Activated CD4-positive, alpha-beta memory T cell treated with anti-CD3 and anti-CD28 coated beads, Interleukin-2, amount 10 ng/mL, durations not matched to agents 7 days and 5 days (primary cell): ENCODE results near the gene SLC27A3. TPM values are rescaled to one million over a fixed set of nuclear protein-coding genes. Genes with fewer than 3 reads are reported as not detected.
"Not testable (repeated sequence)": the region's sequence is repeated elsewhere in the genome, so short reads cannot be mapped to it uniquely, and the experiment has no call there.

Source experiments
- CTCF ChIA-PET: fragments of 350-600 bp; sonication (Branson Sonifier 250); formaldehyde crosslinking; loops from one replicate; lab custom pipeline; 2021; ENCODE audit warnings: antibody characterized with exemption, inconsistent platforms; lab: Charles Lee
- POLR2A ChIA-PET: fragments of 350-600 bp; sonication (Branson Sonifier 250); formaldehyde crosslinking; loops from one replicate; lab custom pipeline; 2021; ENCODE audit warnings: antibody characterized with exemption; lab: Charles Lee
- DNase-seq: peaks from one replicate; pipeline ENCODE4 v3.0.0-alpha.2; 2020
- H3K27ac Mint-ChIP-seq: one replicate; pipeline ENCODE4 v1.8.0; 2021; ENCODE audit warnings: mild to moderate bottlenecking, mixed read lengths
- H3K27me3 Mint-ChIP-seq: one replicate; pipeline ENCODE4 v1.8.0; 2021; ENCODE audit warnings: mixed read lengths
- H3K36me3 Mint-ChIP-seq: one replicate; pipeline ENCODE4 v1.8.0; 2021; ENCODE audit warnings: low read depth, mixed read lengths
- H3K4me1 Mint-ChIP-seq: one replicate; pipeline ENCODE4 v1.8.0; 2021; ENCODE audit warnings: mixed read lengths
- H3K4me3 Mint-ChIP-seq: one replicate; pipeline ENCODE4 v1.8.0; 2021; ENCODE audit warnings: mild to moderate bottlenecking, mixed read lengths
- H3K9me3 Mint-ChIP-seq: one replicate; pipeline ENCODE4 v1.8.0; 2021; ENCODE audit warnings: mixed read lengths
- total RNA-seq, 2 experiments: library from RNA; stranded (reverse); gene quantifications; one replicate each; pipeline ENCODE4 v1.2.3, GENCODE V29; 2021

SLC27A3 gene
- total RNA-seq, 2 experiments from 2014 or later: 24.9 to 25.3 TPM

DNA sequence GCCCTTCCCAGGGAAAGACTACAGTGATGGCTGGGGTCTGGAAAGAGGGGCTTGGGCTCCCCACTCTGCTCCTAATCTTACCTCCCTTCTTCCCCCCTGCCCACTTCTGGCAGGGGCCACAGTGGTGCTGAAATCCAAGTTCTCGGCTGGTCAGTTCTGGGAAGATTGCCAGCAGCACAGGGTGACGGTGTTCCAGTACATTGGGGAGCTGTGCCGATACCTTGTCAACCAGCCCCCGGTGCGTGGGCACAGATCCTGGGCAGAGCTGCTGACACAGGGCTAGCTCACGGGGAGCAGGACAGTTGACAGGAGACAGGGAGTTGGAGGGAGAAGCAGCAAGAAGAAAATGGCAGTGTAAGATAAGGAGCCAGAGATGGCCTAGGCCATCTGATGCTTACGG is 2.4 kb downstream of the SLC27A3 start:
- peaks cover 17% of the 10 kb centered on the region for H3K36me3 Mint-ChIP-seq
- H3K9me3 Mint-ChIP-seq: no peaks in the 10 kb centered on the region
- H3K27me3 Mint-ChIP-seq: no peaks in the 10 kb centered on the region
- no peak overlapping the region for H3K27ac Mint-ChIP-seq
- H3K4me3 Mint-ChIP-seq: no peak overlapping the region
- DNase-seq: no peak
- POLR2A ChIA-PET: interaction anchor here (1.2 to 1.7 kb wide), 2 partner anchors 143 to 213 kb away, joined by 3 to 5 read pairs; partner anchors contain the start of genes CHTOP and RPS27
- peaks cover 33% of the 10 kb centered on the region for H3K4me1 Mint-ChIP-seq
- CTCF ChIA-PET: no interaction called here

DNA sequence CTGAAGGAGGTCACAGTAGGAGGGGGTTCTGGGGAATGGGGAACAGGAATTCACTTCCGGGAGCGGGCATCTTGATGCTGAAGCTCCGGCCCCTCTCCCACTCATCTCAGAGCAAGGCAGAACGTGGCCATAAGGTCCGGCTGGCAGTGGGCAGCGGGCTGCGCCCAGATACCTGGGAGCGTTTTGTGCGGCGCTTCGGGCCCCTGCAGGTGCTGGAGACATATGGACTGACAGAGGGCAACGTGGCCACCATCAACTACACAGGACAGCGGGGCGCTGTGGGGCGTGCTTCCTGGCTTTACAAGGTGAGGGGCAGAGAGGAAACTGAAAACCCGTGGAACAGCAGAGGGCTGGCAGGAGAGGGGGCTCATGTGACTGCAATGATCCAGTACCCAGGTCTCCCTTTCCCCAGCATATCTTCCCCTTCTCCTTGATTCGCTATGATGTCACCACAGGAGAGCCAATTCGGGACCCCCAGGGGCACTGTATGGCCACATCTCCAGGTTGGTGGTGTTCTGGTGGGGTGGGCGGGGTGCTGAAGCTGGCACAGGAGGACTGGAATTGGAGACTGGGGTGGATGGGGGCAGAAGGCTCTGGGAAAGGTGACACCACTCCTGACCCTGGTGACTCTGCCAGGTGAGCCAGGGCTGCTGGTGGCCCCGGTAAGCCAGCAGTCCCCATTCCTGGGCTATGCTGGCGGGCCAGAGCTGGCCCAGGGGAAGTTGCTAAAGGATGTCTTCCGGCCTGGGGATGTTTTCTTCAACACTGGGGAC is 3.0 kb downstream of the SLC27A3 start:
- Mint-ChIP-seq H3K4me1 (peaks cover 38% of the 10 kb centered on the region), H3K4me3 (no peak overlapping the region), H3K9me3 (no peaks in the 10 kb centered on the region), H3K27me3 (no peaks in the 10 kb centered on the region), H3K36me3 (peaks cover 15% of the 10 kb centered on the region), H3K27ac (no peak overlapping the region)
- no peak for DNase-seq
- ChIA-PET POLR2A (interaction anchor here (1.7 kb wide), 1 partner anchor 212 kb away, joined by 5 read pairs; the partner anchor contains the start of gene RPS27), CTCF (no interaction called here)

DNA sequence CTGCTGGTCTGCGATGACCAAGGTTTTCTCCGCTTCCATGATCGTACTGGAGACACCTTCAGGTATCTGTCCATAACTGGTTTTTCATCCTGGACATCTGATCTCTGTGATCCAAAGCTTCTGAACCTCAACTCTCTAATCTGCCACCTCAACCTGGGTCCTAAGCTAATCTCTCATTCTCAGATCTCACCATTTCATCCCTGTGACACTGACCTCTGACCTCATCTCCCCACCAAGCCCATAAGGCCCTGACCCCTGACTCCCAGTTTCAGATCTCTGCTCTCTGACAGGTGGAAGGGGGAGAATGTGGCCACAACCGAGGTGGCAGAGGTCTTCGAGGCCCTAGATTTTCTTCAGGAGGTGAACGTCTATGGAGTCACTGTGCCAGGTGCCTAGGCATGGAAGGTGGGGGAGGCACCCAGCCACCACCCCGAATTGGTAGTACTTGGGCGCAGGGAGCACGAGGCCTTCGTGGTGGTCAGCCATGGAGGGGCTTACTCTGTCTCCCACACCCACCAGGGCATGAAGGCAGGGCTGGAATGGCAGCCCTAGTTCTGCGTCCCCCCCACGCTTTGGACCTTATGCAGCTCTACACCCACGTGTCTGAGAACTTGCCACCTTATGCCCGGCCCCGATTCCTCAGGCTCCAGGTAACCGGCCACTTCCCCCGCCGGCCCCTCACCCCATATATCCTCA is 3.8 kb downstream of the SLC27A3 start:
- Mint-ChIP-seq H3K27me3 (no peaks in the 10 kb centered on the region), H3K4me1 (peaks cover 35% of the 10 kb centered on the region), H3K4me3 (no peak overlapping the region), H3K27ac (no peak overlapping the region), H3K9me3 (no peaks in the 10 kb centered on the region), H3K36me3 (peaks cover 9% of the 10 kb centered on the region)
- POLR2A ChIA-PET: no interaction called here
- no peak for DNase-seq
- CTCF ChIA-PET: no interaction called here

DNA sequence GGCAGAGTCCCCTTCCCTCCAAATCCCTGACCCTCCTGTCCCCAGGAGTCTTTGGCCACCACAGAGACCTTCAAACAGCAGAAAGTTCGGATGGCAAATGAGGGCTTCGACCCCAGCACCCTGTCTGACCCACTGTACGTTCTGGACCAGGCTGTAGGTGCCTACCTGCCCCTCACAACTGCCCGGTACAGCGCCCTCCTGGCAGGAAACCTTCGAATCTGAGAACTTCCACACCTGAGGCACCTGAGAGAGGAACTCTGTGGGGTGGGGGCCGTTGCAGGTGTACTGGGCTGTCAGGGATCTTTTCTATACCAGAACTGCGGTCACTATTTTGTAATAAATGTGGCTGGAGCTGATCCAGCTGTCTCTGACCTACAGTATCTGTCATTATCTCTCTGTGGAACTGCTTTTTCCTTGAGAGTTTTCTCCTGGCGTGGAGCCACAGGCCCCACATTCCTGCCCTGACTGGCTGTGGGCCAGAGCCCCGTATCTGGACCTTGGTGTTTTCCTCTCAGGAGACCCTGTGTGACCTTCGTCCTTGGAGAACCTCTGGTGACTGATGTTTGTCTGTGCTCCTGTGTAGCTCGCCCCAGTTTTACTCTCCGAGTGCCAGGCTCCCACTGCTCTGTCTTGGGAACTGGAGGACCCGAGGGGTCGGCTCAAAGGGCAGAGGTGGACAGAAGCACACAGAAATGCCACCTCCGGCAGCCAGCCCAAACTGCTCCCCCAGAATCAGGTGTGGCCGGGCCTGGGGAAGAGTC is 4.8 kb downstream of the SLC27A3 start:
- H3K4me1 Mint-ChIP-seq: peaks cover 25% of the 10 kb centered on the region

DNA sequence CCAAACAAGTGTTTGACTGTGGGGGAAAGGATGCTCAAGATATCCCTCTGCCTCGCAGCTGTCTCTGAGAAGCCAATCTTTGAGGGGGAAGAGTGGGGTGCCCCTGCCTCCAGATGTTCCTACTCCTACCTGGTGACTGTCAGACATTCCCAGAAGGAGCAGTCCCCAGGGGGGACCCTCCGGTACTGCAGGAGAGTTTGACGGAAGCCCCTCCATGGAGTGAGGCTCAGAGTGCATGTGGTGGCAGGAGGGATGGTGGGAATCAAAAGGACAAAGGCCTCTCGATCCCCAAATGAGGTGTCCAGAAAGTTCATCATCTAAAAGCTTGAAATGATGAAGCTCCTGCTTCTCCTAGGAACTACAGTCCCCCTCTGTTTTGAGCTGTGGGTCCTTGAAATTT is 5.3 kb downstream of the SLC27A3 start:
- ChIA-PET CTCF (no interaction called here), POLR2A (interaction anchor here (1.6 to 1.9 kb wide), 2 partner anchors 11 to 12 kb away, joined by 4 read pairs; no protein-coding TSS in a partner anchor)
- Mint-ChIP-seq H3K4me1 (peaks cover 24% of the 10 kb centered on the region), H3K27ac (no peak overlapping the region), H3K9me3 (no peaks in the 10 kb centered on the region), H3K4me3 (no peak overlapping the region), H3K36me3 (peaks cover 4% of the 10 kb centered on the region), H3K27me3 (no peaks in the 10 kb centered on the region)
- no peak for DNase-seq

More for the DNA sequence above, 4.8 kb downstream of the SLC27A3 start:
- Mint-ChIP-seq H3K27me3 (no peaks in the 10 kb centered on the region), H3K27ac (no peak overlapping the region), H3K9me3 (no peaks in the 10 kb centered on the region), H3K36me3 (peaks cover 4% of the 10 kb centered on the region), H3K4me3 (no peak overlapping the region)
- DNase-seq: no peak
- ChIA-PET CTCF (no interaction called here), POLR2A (interaction anchor here (1.9 kb wide), 1 partner anchor 11 kb away, joined by 4 read pairs; no protein-coding TSS in a partner anchor)

DNA sequence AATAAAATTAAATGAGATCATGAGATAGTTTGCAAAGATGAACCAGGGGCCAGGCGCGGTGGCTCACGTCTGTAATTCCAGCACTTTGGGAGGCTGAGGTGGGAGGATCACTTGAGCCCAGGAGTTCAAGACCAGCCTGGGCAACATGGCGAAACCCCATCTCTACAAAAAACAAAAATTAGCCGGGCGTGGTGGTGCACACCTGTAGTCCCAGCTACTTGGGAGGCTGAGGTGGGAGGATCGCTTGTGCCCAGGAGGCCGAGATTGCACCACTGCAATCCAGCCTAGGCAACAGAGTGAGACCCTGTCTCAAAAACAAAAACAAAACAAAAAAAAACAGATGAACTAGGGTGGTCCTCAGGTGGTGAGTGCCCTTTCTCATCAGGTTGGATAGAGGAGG is 7.4 kb downstream of the SLC27A3 start:
- H3K9me3 Mint-ChIP-seq, DNase-seq, H3K36me3 Mint-ChIP-seq: not testable (repeated sequence)
- CTCF ChIA-PET: interaction anchor here (1.2 to 1.8 kb wide), 2 partner anchors 9 to 14 kb away, joined by 3 to 4 read pairs; no protein-coding TSS in a partner anchor
- Mint-ChIP-seq H3K27ac (peak overlapping the region; percentile 89), H3K4me3 (peak overlapping the region; percentile 81), H3K27me3 (peaks cover 10% of the 10 kb centered on the region), H3K4me1 (peaks cover 12% of the 10 kb centered on the region)
- POLR2A ChIA-PET: interaction anchor here (1.6 kb wide), 1 partner anchor 375 kb away, joined by 4 read pairs; no protein-coding TSS in a partner anchor

DNA sequence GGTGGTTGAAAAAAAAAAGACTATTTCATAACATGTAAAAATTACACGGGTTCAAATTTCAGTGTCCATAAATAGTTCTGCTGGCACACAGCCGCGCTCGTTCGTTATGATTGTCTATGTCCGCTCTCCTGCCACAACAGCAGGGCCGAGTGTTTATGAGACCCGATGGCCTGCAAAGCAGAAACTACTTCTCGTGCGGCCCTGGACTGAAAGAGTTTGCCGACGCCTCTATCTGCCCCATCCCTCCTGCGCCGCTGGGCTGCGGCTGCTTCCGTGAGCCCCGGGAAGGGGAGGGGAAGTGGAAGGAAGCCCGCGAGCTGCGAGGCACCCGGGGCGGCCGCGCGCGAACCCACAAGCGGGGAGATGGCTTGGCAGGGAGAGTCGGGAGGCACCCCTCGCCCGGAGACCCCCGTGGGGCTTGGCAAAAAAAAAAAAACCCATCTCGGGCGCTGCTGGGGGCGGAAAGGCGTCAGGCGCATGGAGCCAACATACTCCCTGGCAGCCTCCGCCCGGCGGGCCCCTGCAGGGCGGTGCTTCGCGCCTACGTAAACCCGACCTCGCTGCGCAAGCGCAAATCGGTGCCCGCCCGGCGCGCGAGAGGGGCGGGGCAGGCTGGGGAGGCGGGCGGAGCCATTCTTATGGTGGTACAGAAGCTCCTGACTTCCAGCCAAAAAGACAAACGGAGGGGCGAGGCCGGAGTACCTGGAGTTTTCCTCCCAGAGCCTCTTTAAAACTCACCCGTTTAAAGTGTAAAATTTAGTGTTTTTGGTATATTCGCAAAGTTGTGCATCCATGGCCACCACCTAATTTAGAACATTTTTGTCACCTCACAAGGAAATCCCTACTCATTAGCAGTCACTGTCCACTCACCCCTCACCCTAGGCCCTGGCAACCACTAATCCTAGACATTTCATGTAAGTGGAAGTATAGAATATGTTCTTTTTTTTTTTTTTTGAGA is 8.3 kb downstream of the SLC27A3 start:
- H3K4me1 Mint-ChIP-seq: peaks cover 12% of the 10 kb centered on the region
- H3K27ac Mint-ChIP-seq: peak overlapping the region; percentile 89
- peak; percentile 93 for DNase-seq
- peaks cover 4% of the 10 kb centered on the region for H3K36me3 Mint-ChIP-seq
- H3K27me3 Mint-ChIP-seq: peaks cover 15% of the 10 kb centered on the region
- H3K9me3 Mint-ChIP-seq: peaks cover 2% of the 10 kb centered on the region
- CTCF ChIA-PET: interaction anchor here (1.2 kb wide), 1 partner anchor 9 kb away, joined by 3 read pairs; no protein-coding TSS in a partner anchor
- H3K4me3 Mint-ChIP-seq: peak overlapping the region; percentile 81
- POLR2A ChIA-PET: interaction anchor here (0.6 to 1.3 kb wide), 24 partner anchors 8 to 375 kb away, joined by 3 to 16 read pairs (median 4); partner anchors contain the start of genes CHTOP, CRTC2, GATAD2B and INTS3

DNA sequence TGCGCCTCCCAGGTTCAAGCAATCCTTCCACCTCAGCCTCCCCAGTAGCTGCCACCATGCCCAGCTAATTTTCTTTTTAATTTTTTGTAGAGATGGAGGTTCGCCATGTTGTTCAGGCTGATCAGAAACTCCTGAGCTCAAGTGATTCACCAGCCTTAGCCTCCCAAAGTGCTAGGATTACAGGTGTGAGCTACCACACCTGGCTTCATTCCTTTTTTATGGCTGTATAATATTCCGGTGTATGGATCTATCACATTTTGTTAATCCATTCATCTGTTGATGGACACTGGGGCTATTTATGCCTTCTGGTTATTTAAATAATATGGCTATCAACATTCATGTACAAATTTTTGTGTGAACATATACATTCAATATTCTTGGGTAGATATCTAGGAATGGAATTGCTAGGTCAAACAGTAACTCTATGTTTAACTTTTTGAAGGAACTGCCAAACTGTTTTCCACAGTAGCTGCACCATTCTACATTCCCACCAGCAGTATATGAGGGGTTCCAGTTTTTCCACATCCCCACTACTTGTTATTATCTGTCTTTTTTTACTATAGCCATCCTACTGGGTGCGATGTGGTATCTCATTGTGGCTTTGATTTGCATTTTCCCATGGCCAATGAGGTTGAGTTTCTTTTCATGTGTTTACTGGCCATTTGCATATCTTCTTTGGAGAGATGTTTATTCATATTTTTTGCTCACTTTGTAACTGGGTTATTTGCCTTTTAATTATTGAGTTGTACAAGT is 11.0 kb downstream of the SLC27A3 start:
- CTCF ChIA-PET: interaction anchor here (0.6 kb wide), 2 partner anchors 33 to 202 kb away, joined by 3 read pairs; no protein-coding TSS in a partner anchor
- H3K27me3 Mint-ChIP-seq: peaks cover 18% of the 10 kb centered on the region
- no peak overlapping the region for H3K27ac Mint-ChIP-seq
- POLR2A ChIA-PET: no interaction called here
- H3K36me3 Mint-ChIP-seq: peaks cover 4% of the 10 kb centered on the region
- peaks cover 34% of the 10 kb centered on the region for H3K4me1 Mint-ChIP-seq
- no peak for DNase-seq
- H3K4me3 Mint-ChIP-seq: no peak overlapping the region
- peaks cover 2% of the 10 kb centered on the region for H3K9me3 Mint-ChIP-seq

DNA sequence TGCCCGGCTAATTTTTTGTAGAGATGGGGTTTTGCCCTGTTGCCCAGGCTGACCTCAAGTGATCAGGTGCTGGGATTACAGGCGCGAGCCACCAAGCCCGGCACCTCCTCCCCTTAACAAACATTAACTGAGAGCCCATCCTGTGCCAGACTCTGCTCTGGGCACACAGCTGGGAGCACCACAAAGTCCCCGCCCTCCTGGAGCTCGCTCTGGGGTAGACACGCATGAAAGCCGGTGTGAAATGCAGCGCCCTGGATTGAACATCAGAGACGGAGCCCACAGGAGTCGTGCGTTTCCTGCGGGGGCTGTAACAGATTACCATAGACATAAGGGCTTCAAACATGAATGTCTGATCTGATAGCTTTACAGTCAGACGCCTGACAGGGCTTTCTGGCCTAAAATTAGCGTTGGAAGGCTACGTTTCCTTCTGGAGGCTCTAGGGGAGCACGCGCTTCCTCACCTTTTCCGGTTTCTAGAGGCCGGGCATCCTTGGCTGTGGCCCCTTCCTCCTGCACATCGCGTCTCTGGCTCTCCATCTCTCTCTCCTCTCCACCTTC is 14.3 kb downstream of the SLC27A3 start:
- H3K4me1 Mint-ChIP-seq: peaks cover 35% of the 10 kb centered on the region
- CTCF ChIA-PET: interaction anchor here (0.9 to 3.6 kb wide), 2 partner anchors 197 to 201 kb away, joined by 3 to 17 read pairs; partner anchors contain the start of genes RAB13 and RPS27
- H3K27me3 Mint-ChIP-seq: peaks cover 18% of the 10 kb centered on the region
- H3K27ac Mint-ChIP-seq: peak overlapping the region; percentile 10
- peaks cover 2% of the 10 kb centered on the region for H3K9me3 Mint-ChIP-seq
- peaks cover 4% of the 10 kb centered on the region for H3K36me3 Mint-ChIP-seq
- POLR2A ChIA-PET: interaction anchor here (1.1 to 1.2 kb wide), 2 partner anchors 133 to 201 kb away, joined by 3 to 5 read pairs; partner anchors contain the start of gene RPS27
- no peak overlapping the region for H3K4me3 Mint-ChIP-seq
- no peak for DNase-seq

DNA sequence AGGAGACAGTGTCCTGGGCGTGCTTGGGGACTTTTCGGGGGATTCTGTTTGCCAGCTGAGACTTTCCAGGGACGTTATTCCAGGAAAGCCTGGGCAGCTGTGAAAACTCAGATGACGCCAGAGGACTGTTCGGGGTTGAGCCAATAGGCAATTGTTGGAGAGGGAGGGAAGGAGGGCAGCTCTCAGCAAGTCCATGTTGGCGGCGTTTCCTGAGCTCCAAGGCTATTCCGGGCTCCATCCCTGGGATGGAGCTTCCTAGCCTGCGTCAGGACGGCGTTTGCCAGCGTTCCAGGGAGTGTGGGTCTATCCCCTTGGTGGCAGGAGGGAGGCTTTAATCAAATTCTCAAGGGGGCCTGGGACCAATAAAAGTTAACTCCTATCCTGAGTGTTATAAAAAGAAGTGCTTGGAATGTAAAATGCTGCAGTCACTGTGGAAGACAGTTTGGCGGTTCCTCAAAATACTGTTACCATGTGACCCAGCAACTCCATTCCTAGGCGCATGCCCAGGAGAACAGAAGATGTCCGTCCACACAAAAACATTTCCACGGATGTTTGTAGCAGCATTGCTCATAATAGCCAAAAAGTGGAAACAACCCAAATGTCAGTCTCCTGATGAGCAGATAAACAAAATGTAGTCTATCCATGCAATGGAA is 15.2 kb downstream of the SLC27A3 start:
- peaks cover 18% of the 10 kb centered on the region for H3K27me3 Mint-ChIP-seq
- H3K9me3 Mint-ChIP-seq: peaks cover 2% of the 10 kb centered on the region
- peak overlapping the region; percentile 62 for H3K27ac Mint-ChIP-seq
- H3K4me1 Mint-ChIP-seq: peaks cover 38% of the 10 kb centered on the region
- peaks cover 4% of the 10 kb centered on the region for H3K36me3 Mint-ChIP-seq
- DNase-seq: no peak
- peak overlapping the region; percentile 2 for H3K4me3 Mint-ChIP-seq
- ChIA-PET CTCF (interaction anchor here (0.9 to 3.6 kb wide), 2 partner anchors 196 to 200 kb away, joined by 3 to 17 read pairs; partner anchors contain the start of genes RAB13 and RPS27), POLR2A (interaction anchor here (0.8 to 1.3 kb wide), 4 partner anchors 9 to 200 kb away, joined by 3 to 5 read pairs (median 4); partner anchors contain the start of genes CREB3L4 and RPS27)
